Ovary (tissue), 9 donors: Measurements from ENCODE around the gene CA9. TPM values are rescaled to one million over a fixed set of nuclear protein-coding genes. Genes with fewer than 3 reads are reported as not detected.

ENCODE experiments used
- DNase-seq, 5 donors: peaks; one replicate each; pipeline ENCODE4 v3.0.0-alpha.2; 2019 to 2020
- H3K27ac ChIP-seq, 2 donors: fragments of 200-600 bp; one replicate each; pipeline versions ENCODE4 v1.5.1 to v1.8.0; 2019 to 2022
- H3K27me3 ChIP-seq: fragments of 200-600 bp; one replicate; pipeline ENCODE4 v1.8.0; 2022
- H3K36me3 ChIP-seq: fragments of 200-600 bp; sonication (generic); one replicate; pipeline ENCODE4 v1.5.1; 2019
- H3K4me1 ChIP-seq: one replicate; pipeline ENCODE4 v1.8.1; 2013; ENCODE audit warnings: mild to moderate bottlenecking, moderate library complexity; ENCODE audit not compliant: insufficient read depth
- H3K4me3 ChIP-seq: fragments of 200-600 bp; sonication (generic); one replicate; pipeline ENCODE4 v1.5.1; 2017
- H3K9me3 ChIP-seq, 2 donors: fragments of 200-600 bp in 1 of 2; sonication (generic) in 1 of 2; one replicate each; pipeline versions ENCODE4 v1.5.1 to v1.8.1; 2013 to 2019; ENCODE audit warnings: mild to moderate bottlenecking in 1 of 2, moderate library complexity in 1 of 2
- EP300 ChIP-seq: sonication (generic); formaldehyde crosslinking; IDR thresholded peaks from one replicate; pipeline ENCODE4 v1.6.1; 2017; ENCODE audit warnings: antibody characterized with exemption
- POLR2A ChIP-seq: fragments of 450-650 bp; IDR thresholded peaks from one replicate; pipeline ENCODE4 v1.6.1; 2017; ENCODE audit warnings: antibody characterized with exemption, mild to moderate bottlenecking, moderate library complexity
- WGBS, 3 donors: extraction: QIAGEN DNeasy Blood & Tissue Kit in 1 of 3; methylation state at CpG; one replicate each; pipeline versions ENCODE4 v1.1.5 to v1.1.7; 2013 to 2017; 5-methylcytosine and 5-hydroxymethylcytosine counted together
- intact Hi-C, 4 donors: fragments of 100-400 bp; cut with DNase I; formaldehyde crosslinking; loops; one replicate each; pipeline versions ENCODE4 v1.11.0 to v1.15.1; 2022 to 2023
- polyA plus RNA-seq, 2 donors: library from polyadenylated mRNA; stranded (reverse); fragments of 200-250 nt in 1 of 2; fragments of 350-450 nt in 1 of 2; fragmentation: Illumina TruSeq in 1 of 2; extraction: RNeasy Lipid Tissue Mini Kit (QIAGEN cat#74804) in 1 of 2; gene quantifications; one replicate each; pipeline ENCODE4 v1.2.3, GENCODE V29; 2013 to 2014
- total RNA-seq, 7 donors: library from RNA; depleted of rRNA in 2 of 7; stranded (reverse); fragments of >200 nt in 2 of 7; fragmentation: NEBNext Ultra II Directional in 3 of 7; extraction: Animal tissue kit (Norgen Biotek cat#: 25700) in 3 of 7; gene quantifications; one replicate each; pipeline versions ENCODE4 v1.1.0 to v1.2.4, GENCODE V29; 2016 to 2023
- TF ChIP-seq, protein P1 (sequence below), 3 donors: fragments of 450-650 bp in 2 of 3; fragments of 200-600 bp in 1 of 3; IDR thresholded peaks; one replicate each; pipeline versions ENCODE4 v1.5.1 to v1.8.0; 2016 to 2022; ENCODE audit warnings: antibody characterized with exemption in 3 of 3, mild to moderate bottlenecking in 1 of 3
- donor health status: DM: no; HTN: no; CAD: no; lungs with moderate emphysema.
- donor health status: DM: no; HTN: no; CAD: no.
- donor health status: Bipolar disorder and iron deficiency.
- donor health status: DM: yes; HTN: yes; CAD: no.
- donor health status: DM: no; HTN: no; CAD: no.
- donor health status: DM: yes; HTN: yes; CAD: no.

CA9 gene
- total and polyA plus RNA-seq, 9 donors, result 0.37 to 19.5 (median 1.1) TPM; not detected in 1

DNA sequence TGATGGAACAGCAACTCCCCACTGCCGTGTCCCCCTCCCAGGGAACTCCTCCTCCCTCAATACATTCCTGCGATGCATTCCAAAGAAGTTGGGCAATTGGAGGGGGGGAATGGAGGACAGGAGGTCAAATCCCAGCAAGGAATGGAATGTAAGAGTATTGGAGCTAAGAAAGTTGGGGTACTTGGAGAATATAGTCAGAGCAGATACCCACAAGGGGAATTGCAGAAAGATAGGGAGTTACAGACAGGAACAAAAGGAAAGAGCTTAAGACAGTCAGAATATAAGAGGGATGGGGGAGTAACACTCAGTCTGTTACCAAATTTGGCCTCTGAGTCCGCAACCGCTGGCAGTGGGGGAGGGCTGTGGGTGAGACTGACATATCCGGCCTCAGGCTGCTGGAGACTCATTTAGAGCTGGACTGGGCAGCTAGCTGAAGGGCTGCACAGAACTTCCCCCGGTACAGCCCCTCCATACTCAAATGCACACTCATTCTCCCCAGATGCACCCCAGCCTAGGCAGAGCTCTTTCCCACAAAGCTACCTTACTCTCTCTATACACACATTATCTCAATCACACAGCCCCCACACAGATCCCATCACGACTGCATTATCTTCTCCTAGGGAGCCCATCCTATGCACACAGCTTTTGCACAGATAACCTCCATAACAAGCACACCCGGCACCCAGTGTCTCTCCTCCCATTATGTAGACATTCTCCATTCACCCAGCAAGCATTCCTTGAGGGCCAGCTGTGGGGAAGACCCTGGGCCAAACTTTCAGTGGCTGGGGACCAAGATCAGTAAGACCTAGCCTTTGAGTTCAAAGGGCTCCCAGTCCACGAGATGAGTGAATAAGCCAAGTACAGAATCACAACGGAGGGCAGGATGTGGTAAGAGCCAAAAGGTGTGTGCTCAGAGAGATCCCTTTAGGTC, 54.6 kb downstream of the CA9 start:
- Histone ChIP-seq H3K4me3 (peak overlapping the region; percentile 34), H3K4me1 (peaks cover 34% of the 10 kb centered on the region), H3K27ac (peak overlapping the region in 1 of 2 donors; percentile 52), H3K36me3 (no peaks in the 10 kb centered on the region), H3K9me3 (no peaks in the 10 kb centered on the region), H3K27me3 (no peaks in the 10 kb centered on the region)
- intact Hi-C loops, result loop anchor here in 3 of 4 donors (5.0 kb wide), 4 partner anchors 36 to 741 kb away; partner anchors contain the start of genes CCDC107 (in 1 of the 3), DNAJB5 (in 1 of the 3) and RMRP (in 1 of the 3)
- 0 to 3% (median 2%) methylated on average over 10 of the region's 10 CpGs for WGBS, 3 donors
- peak; percentile 72 to 79 (median 74) for DNase-seq
- TF ChIP-seq, protein P1, sequence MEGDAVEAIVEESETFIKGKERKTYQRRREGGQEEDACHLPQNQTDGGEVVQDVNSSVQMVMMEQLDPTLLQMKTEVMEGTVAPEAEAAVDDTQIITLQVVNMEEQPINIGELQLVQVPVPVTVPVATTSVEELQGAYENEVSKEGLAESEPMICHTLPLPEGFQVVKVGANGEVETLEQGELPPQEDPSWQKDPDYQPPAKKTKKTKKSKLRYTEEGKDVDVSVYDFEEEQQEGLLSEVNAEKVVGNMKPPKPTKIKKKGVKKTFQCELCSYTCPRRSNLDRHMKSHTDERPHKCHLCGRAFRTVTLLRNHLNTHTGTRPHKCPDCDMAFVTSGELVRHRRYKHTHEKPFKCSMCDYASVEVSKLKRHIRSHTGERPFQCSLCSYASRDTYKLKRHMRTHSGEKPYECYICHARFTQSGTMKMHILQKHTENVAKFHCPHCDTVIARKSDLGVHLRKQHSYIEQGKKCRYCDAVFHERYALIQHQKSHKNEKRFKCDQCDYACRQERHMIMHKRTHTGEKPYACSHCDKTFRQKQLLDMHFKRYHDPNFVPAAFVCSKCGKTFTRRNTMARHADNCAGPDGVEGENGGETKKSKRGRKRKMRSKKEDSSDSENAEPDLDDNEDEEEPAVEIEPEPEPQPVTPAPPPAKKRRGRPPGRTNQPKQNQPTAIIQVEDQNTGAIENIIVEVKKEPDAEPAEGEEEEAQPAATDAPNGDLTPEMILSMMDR (IDR thresholded peaks at IDR 0.05), result no peak
- TF ChIP-seq EP300, result peak; percentile 7

DNA sequence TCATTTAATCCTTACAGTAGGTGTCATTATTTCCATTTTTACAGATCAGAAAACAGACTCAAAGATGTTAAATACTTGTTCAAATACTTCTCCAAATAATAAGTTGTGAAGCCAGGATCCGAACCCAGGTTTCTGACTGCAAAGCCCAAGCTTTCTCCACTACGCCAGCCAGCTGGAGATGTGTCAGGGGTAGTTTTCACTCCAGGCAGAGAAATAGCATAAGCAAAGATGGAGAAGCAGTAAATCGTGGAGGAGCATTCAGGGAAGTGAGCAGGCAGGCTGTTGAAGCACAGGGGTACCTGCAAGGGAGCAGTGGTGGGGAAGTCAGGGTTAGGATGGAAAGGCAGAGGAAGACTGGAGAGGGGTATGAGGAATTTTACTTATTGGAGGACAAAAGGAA, 55.4 kb downstream of the CA9 start:
- no peaks in the 10 kb centered on the region for H3K27me3 ChIP-seq
- peaks cover 34% of the 10 kb centered on the region for H3K4me1 ChIP-seq
- intact Hi-C loops, result loop anchor here in 3 of 4 donors (5.0 kb wide), 4 partner anchors 37 to 742 kb away; partner anchors contain the start of genes CCDC107 (in 1 of the 3), DNAJB5 (in 1 of the 3) and RMRP (in 1 of the 3)
- no peaks in the 10 kb centered on the region for H3K36me3 ChIP-seq
- no peak overlapping the region for H3K27ac ChIP-seq
- H3K9me3 ChIP-seq, result no peaks in the 10 kb centered on the region
- TF ChIP-seq POLR2A (no peak), EP300 (no peak)
- TF ChIP-seq, protein P1 (IDR thresholded peaks at IDR 0.05), result no peak
- peak overlapping the region; percentile 92 for H3K4me3 ChIP-seq
- 13 to 30% (median 26%) methylated on average over 3 of the region's 3 CpGs for WGBS, 3 donors
- no peak for DNase-seq

- peak in 2 of 5 donors; percentile 44 to 51 for DNase-seq
- intact Hi-C loops, result loop anchor here in 3 of 4 donors (5.0 kb wide), 4 partner anchors 38 to 743 kb away; partner anchors contain the start of genes CCDC107 (in 1 of the 3), DNAJB5 (in 1 of the 3) and RMRP (in 1 of the 3)
- Histone ChIP-seq H3K4me1 (peaks cover 34% of the 10 kb centered on the region), H3K27me3 (no peaks in the 10 kb centered on the region), H3K9me3 (no peaks in the 10 kb centered on the region), H3K4me3 (peak overlapping the region; percentile 92), H3K27ac (peak overlapping the region; percentile 92 to 96), H3K36me3 (no peaks in the 10 kb centered on the region)
- TF ChIP-seq EP300, result no peak
- TF ChIP-seq, protein P1 (IDR thresholded peaks at IDR 0.05), result peak in 1 of 3 donors; percentile 11
- 9 to 21% (median 14%) methylated on average over 6 of the region's 6 CpGs for WGBS, 3 donors
Measured at GRCh38 chr9:35729700-35730485, 56.2 kb downstream of the CA9 start.

GRCh38 chr9:35730486-35730854, 56.7 kb downstream of the CA9 start:
- peaks cover 34% of the 10 kb centered on the region for H3K4me1 ChIP-seq
- TF ChIP-seq EP300 (no peak), POLR2A (no peak)
- TF ChIP-seq, protein P1 (IDR thresholded peaks at IDR 0.05), result no peak

More at GRCh38 chr9:35730486-35730854, 56.7 kb downstream of the CA9 start:
- no peak for DNase-seq
- H3K4me3 ChIP-seq, result peak overlapping the region; percentile 92
- intact Hi-C loops, result loop anchor here in 1 of 4 donors (5.0 kb wide), 1 partner anchor 68 kb away; no protein-coding TSS in a partner anchor
- H3K36me3 ChIP-seq, result no peaks in the 10 kb centered on the region
- peak overlapping the region; percentile 92 to 96 for H3K27ac ChIP-seq
- no peaks in the 10 kb centered on the region for H3K27me3 ChIP-seq
- H3K9me3 ChIP-seq, result no peaks in the 10 kb centered on the region
- WGBS, 3 donors, result 61 to 67% (median 64%) methylated on average over 2 of the region's 2 CpGs
